Vagina (tissue), 2 donors: Measurements from ENCODE around the gene APOL1.

Experiments
- CTCF ChIP-seq, 3 experiments: fragments of 450-650 bp in 2 of 3; fragments of 200-600 bp in 1 of 3; sonication (generic) in 1 of 3; IDR thresholded peaks; one replicate each; pipeline ENCODE4 v1.5.1; 2017 to 2019; ENCODE audit warnings: antibody characterized with exemption in 3 of 3, mild to moderate bottlenecking in 2 of 3, moderate library complexity in 2 of 3
- POLR2A ChIP-seq, 2 donors: fragments of 450-650 bp; IDR thresholded peaks; one replicate each; pipeline ENCODE4 v1.6.1; 2017; ENCODE audit warnings: antibody characterized with exemption in 2 of 2, mild to moderate bottlenecking in 2 of 2, moderate library complexity in 2 of 2

GRCh38 chr22:36244522-36245391 lies 8.2 kb upstream of the APOL1 start:
- TF ChIP-seq CTCF (IDR thresholded peaks at IDR 0.05) (no peak), POLR2A (IDR thresholded peaks at IDR 0.05) (no peak)
